ENCODE data around the gene NFATC3. TPM values are rescaled to one million over a fixed set of nuclear protein-coding genes. Genes with fewer than 3 reads are reported as not detected.
A peak's percentile ranks its signal among the peaks of the same experiment; 100 is the strongest.

Gene NFATC3
- polyA plus RNA-seq, 3 donors: 14.3 to 21.8 (median 15.8) TPM

GRCh38 chr16:68227850-68228553 lies 142.8 kb downstream of the NFATC3 start:
- H3K9ac ChIP-seq (ENCODE audit: insufficient read depth, low read length, poor library complexity, severe bottlenecking): no peak overlapping the region
- Mint-ChIP-seq H3K27me3 (ENCODE audit: low read depth in 3 of 3) (peaks cover 0 to 2% (median 0%) of the 10 kb centered on the region in 3 donors), H3K4me3 (no peak overlapping the region), H3K36me3 (peaks cover 31 to 59% of the 10 kb centered on the region in 2 donors), H3K4me1 (no peaks in the 10 kb centered on the region), H3K9me3 (peaks cover 0 to 2% (median 0%) of the 10 kb centered on the region in 7 donors), H3K27ac (no peak overlapping the region)
- H3K4me1 ChIP-seq (ENCODE audit: control insufficient read depth in 1 of 2, insufficient read depth in 2 of 2, low read length in 2 of 2): no peaks in the 10 kb centered on the region
- H3K27me3 ChIP-seq (ENCODE audit: control insufficient read depth in 2 of 2, insufficient read depth in 2 of 2, low read length in 2 of 2): no peaks in the 10 kb centered on the region
- TF ChIP-seq, protein P1, sequence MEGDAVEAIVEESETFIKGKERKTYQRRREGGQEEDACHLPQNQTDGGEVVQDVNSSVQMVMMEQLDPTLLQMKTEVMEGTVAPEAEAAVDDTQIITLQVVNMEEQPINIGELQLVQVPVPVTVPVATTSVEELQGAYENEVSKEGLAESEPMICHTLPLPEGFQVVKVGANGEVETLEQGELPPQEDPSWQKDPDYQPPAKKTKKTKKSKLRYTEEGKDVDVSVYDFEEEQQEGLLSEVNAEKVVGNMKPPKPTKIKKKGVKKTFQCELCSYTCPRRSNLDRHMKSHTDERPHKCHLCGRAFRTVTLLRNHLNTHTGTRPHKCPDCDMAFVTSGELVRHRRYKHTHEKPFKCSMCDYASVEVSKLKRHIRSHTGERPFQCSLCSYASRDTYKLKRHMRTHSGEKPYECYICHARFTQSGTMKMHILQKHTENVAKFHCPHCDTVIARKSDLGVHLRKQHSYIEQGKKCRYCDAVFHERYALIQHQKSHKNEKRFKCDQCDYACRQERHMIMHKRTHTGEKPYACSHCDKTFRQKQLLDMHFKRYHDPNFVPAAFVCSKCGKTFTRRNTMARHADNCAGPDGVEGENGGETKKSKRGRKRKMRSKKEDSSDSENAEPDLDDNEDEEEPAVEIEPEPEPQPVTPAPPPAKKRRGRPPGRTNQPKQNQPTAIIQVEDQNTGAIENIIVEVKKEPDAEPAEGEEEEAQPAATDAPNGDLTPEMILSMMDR (IDR thresholded peaks at IDR 0.05): no peak
- intact Hi-C loops (cut with micrococcal nuclease): loop anchor here in 1 of 2 donors (5.0 to 10.0 kb wide), 2 partner anchors 411 to 553 kb away; no protein-coding TSS in a partner anchor
- no peak overlapping the region for H2AFZ ChIP-seq (ENCODE audit: insufficient read depth, low read depth, low read length, poor library complexity, severe bottlenecking)
- DNase-seq: no peak
- H3K4me3 ChIP-seq (replicated peaks in 1 of 3; ENCODE audit: low read depth in 2 of 3, low read length in 3 of 3): no peak overlapping the region
- no peak overlapping the region for H3K27ac ChIP-seq (ENCODE audit: low read depth in 1 of 2, low read length in 2 of 2)
- no peaks in the 10 kb centered on the region for H3K9me3 ChIP-seq (replicated peaks in 1 of 2; ENCODE audit: control insufficient read depth in 1 of 2, insufficient read depth in 1 of 2, low read length in 2 of 2)
- WGBS (ENCODE audit: insufficient coverage): 61% methylated on average over 2 of the region's 2 CpGs
- H3K79me2 ChIP-seq (ENCODE audit: insufficient read depth, low read length): no peaks in the 10 kb centered on the region
- H3K4me2 ChIP-seq (replicated peaks; ENCODE audit: extremely low read depth, low read length, poor library complexity, severe bottlenecking): no peak overlapping the region
- peaks cover 41 to 67% of the 10 kb centered on the region in 2 donors for H3K36me3 ChIP-seq (replicated peaks in 1 of 2; ENCODE audit: control insufficient read depth in 1 of 2, insufficient read depth in 2 of 2, low read length in 2 of 2)
- H4K20me1 ChIP-seq (ENCODE audit: insufficient read depth, low read length): peaks cover 24% of the 10 kb centered on the region

DNA sequence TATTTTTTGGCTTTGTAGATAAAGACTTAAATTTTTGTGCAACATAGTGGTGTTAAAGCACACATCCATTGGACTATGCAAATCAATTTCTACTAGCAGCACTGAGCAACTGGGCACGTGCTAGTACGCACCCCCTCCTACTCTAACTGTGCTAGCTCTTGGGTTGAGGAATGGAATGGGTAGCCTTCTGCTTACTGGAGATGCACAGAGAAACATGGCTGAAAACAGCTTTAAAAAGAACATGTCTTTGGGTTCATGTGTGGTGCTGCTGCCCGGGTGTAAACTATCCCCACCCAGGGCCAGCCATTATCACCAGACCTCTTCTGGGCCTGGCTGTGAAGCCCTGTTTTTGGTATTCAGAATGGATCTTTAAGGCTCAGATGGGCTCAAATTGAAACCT lies 143.5 kb downstream of the NFATC3 start:
- peaks cover 4% of the 10 kb centered on the region for H3K4me1 Mint-ChIP-seq
- no CpG with 5 or more reads among the region's 3 CpGs for WGBS (ENCODE audit: insufficient coverage)
- no peaks in the 10 kb centered on the region for H3K27me3 ChIP-seq (ENCODE audit: control insufficient read depth in 2 of 2, insufficient read depth in 2 of 2, low read length in 2 of 2)
- H3K4me3 ChIP-seq (replicated peaks in 1 of 3; ENCODE audit: low read depth in 2 of 3, low read length in 3 of 3): no peak overlapping the region
- H3K4me2 ChIP-seq (replicated peaks; ENCODE audit: extremely low read depth, low read length, poor library complexity, severe bottlenecking): no peak overlapping the region
- no peak overlapping the region for H3K27ac ChIP-seq (ENCODE audit: low read depth in 1 of 2, low read length in 2 of 2)
- H3K9me3 ChIP-seq (replicated peaks in 1 of 2; ENCODE audit: control insufficient read depth in 1 of 2, insufficient read depth in 1 of 2, low read length in 2 of 2): no peaks in the 10 kb centered on the region
- no peak for DNase-seq
- H3K27ac Mint-ChIP-seq: peak overlapping the region in 1 of 7 donors; percentile 41
- peaks cover 0 to 2% of the 10 kb centered on the region in 2 donors for H3K4me1 ChIP-seq (ENCODE audit: control insufficient read depth in 1 of 2, insufficient read depth in 2 of 2, low read length in 2 of 2)
- peaks cover 0 to 2% (median 0%) of the 10 kb centered on the region in 7 donors for H3K9me3 Mint-ChIP-seq
- H3K4me3 Mint-ChIP-seq: no peak overlapping the region
- H3K36me3 Mint-ChIP-seq: peaks cover 31 to 57% of the 10 kb centered on the region in 2 donors
- H3K9ac ChIP-seq (ENCODE audit: insufficient read depth, low read length, poor library complexity, severe bottlenecking): no peak overlapping the region
- H3K79me2 ChIP-seq (ENCODE audit: insufficient read depth, low read length): no peaks in the 10 kb centered on the region
- H3K36me3 ChIP-seq (replicated peaks in 1 of 2; ENCODE audit: control insufficient read depth in 1 of 2, insufficient read depth in 2 of 2, low read length in 2 of 2): peaks cover 39 to 65% of the 10 kb centered on the region in 2 donors
- TF ChIP-seq, protein P1 (IDR thresholded peaks at IDR 0.05): no peak
- H3K27me3 Mint-ChIP-seq (ENCODE audit: low read depth in 3 of 3): peaks cover 0 to 2% (median 0%) of the 10 kb centered on the region in 3 donors
- H2AFZ ChIP-seq (ENCODE audit: insufficient read depth, low read depth, low read length, poor library complexity, severe bottlenecking): no peak overlapping the region
- intact Hi-C loops (cut with micrococcal nuclease): loop anchor here in 1 of 2 donors (5.0 to 10.0 kb wide), 2 partner anchors 411 to 554 kb away; no protein-coding TSS in a partner anchor
- H4K20me1 ChIP-seq (ENCODE audit: insufficient read depth, low read length): peaks cover 25% of the 10 kb centered on the region

Data from CD14-positive monocyte (primary cell).